Measurements from ENCODE around the gene BEST4. TPM values are rescaled to one million over a fixed set of nuclear protein-coding genes. Genes with fewer than 3 reads are reported as not detected.
"Not testable (repeated sequence)": the region's sequence is repeated elsewhere in the genome, so short reads cannot be mapped to it uniquely, and the experiment has no call there.

Gene BEST4
- total RNA-seq, 6 experiments from 2014 or later: 0.09 to 0.23 (median 0.12) TPM

GRCh38 chr1:44739307-44740178 lies 48.4 kb downstream of the BEST4 start, which contains the start of gene KIF2C:
Gene KIF2C, plus strand, starts transcription at chr1:44739837. Its CDS starts 96 bp downstream, at chr1:44739933.
- Mint-ChIP-seq H3K36me3 (ENCODE audit: low read depth) (peaks cover 20% of the 10 kb centered on the region; the same call in 1 of the 2 replicates), H3K9me3 (no peaks in the 10 kb centered on the region), H3K27me3 (ENCODE audit: insufficient read depth) (no peaks in the 10 kb centered on the region; the same call in 1 of the 2 replicates), H3K27ac (peak within 1 kb of the TSS; percentile 92), H3K4me1 (ENCODE audit: low read depth) (peaks cover 32% of the 10 kb centered on the region), H3K4me3 (peak within 1 kb of the TSS; percentile 98)
- DNase-seq: peak; percentile 96
- peak; percentile 26; the same call in 1 of the 2 replicates for TF ChIP-seq CTCF (IDR thresholded peaks at IDR 0.05)

GRCh38 chr1:44738953-44739306 lies 49.0 kb downstream of the BEST4 start:
- peaks cover 33% of the 10 kb centered on the region for H3K4me1 Mint-ChIP-seq (ENCODE audit: low read depth)
- not testable (repeated sequence) for H3K9me3 Mint-ChIP-seq; H3K27me3 Mint-ChIP-seq (ENCODE audit: insufficient read depth); DNase-seq
- peak overlapping the region; percentile 92 for H3K27ac Mint-ChIP-seq
- H3K36me3 Mint-ChIP-seq (ENCODE audit: low read depth): peaks cover 15% of the 10 kb centered on the region; the same call in 1 of the 2 replicates
- peak overlapping the region; percentile 98 for H3K4me3 Mint-ChIP-seq

- Mint-ChIP-seq H3K27ac (no peak overlapping the region), H3K9me3 (no peaks in the 10 kb centered on the region), H3K27me3 (ENCODE audit: insufficient read depth) (no peaks in the 10 kb centered on the region), H3K4me1 (ENCODE audit: low read depth) (peaks cover 39% of the 10 kb centered on the region), H3K36me3 (ENCODE audit: low read depth) (peaks cover 9% of the 10 kb centered on the region; the same call in 1 of the 2 replicates), H3K4me3 (no peak overlapping the region)
- no peak for TF ChIP-seq CTCF (IDR thresholded peaks at IDR 0.05)
- DNase-seq: no peak
These were observed 52.0 kb downstream of the BEST4 start for GRCh38 chr1:44735992-44736391.

DNA sequence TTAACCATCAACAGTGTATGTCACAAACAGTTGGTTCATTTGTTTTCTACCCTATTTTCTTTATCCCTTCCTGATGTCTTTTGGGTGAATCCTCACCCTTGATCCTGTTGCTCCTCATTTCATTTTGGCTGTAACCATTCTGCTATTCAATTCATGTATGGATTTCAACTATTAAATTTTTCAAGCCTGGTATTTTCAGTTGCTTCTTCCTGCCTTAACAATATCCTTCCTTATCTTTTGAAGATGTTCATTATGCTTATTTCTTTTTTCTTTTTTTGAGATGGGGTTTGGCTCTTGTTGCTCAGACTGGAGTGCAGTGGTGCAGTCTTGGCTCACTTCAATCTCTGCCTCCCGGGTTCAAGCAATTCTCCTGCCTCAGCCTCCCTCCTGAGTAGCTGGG lies 54.2 kb downstream of the BEST4 start:
- no peak for DNase-seq
- peaks cover 34% of the 10 kb centered on the region for H3K4me1 Mint-ChIP-seq (ENCODE audit: low read depth)
- H3K27ac Mint-ChIP-seq: no peak overlapping the region; the same call in 1 of the 2 replicates

More for the DNA sequence above, 54.2 kb downstream of the BEST4 start:
- Mint-ChIP-seq H3K9me3 (0 out of 2 replicates have a peak, but pooled peaks cover 3% of the 10 kb centered on the region), H3K36me3 (ENCODE audit: low read depth) (no peaks in the 10 kb centered on the region), H3K4me3 (0 out of 2 replicates have a peak overlapping the region, but pooled peaks have one; percentile 16), H3K27me3 (ENCODE audit: insufficient read depth) (peaks cover 4% of the 10 kb centered on the region; the same call in 1 of the 2 replicates)
- no peak for TF ChIP-seq CTCF (IDR thresholded peaks at IDR 0.05)

Other genes starting within 250 kb of the BEST4 start
- 1 to 10 TPM; 3.2 to 5.0 (median 4.4) TPM for gene TMEM53, start 113.7 kb downstream of the BEST4 start, total RNA-seq (2021; fragmentation: NEBNext Ultra II Directional; extraction: Animal tissue kit (Norgen Biotek cat#: 25700))
- gene ARMH1, start 113.5 kb downstream of the BEST4 start, total RNA-seq (2021; fragmentation: NEBNext Ultra II Directional; extraction: Animal tissue kit (Norgen Biotek cat#: 25700)): under 1 TPM in 4 of 6 experiments, not detected in 2; 0.14 to 0.41 (median 0.32) TPM
- not detected for gene RNU5D-1, start 57.0 kb downstream of the BEST4 start, total RNA-seq (2021; fragmentation: NEBNext Ultra II Directional; extraction: Animal tissue kit (Norgen Biotek cat#: 25700))
- gene KIF2C, start 48.3 kb downstream of the BEST4 start, total RNA-seq (2021; fragmentation: NEBNext Ultra II Directional; extraction: Animal tissue kit (Norgen Biotek cat#: 25700)): 10 to 100 TPM; 15.6 to 48.5 (median 43.3) TPM
- 1,000 to 10,000 TPM; 1,518 to 1,745 (median 1,633) TPM for gene RPS8, start 12.6 kb downstream of the BEST4 start, total RNA-seq (2021; fragmentation: NEBNext Ultra II Directional; extraction: Animal tissue kit (Norgen Biotek cat#: 25700))
- gene PLK3, start 12.2 kb upstream of the BEST4 start, total RNA-seq (2021; fragmentation: NEBNext Ultra II Directional; extraction: Animal tissue kit (Norgen Biotek cat#: 25700)): 10 to 100 TPM; 37.1 to 44.6 (median 39.2) TPM
- under 1 TPM in 1 of 6 experiments, not detected in 5; 0.46 TPM for gene DYNLT4, start 19.2 kb upstream of the BEST4 start, total RNA-seq (2021; fragmentation: NEBNext Ultra II Directional; extraction: Animal tissue kit (Norgen Biotek cat#: 25700))
- gene BTBD19, start 20.4 kb upstream of the BEST4 start, total RNA-seq (2021; fragmentation: NEBNext Ultra II Directional; extraction: Animal tissue kit (Norgen Biotek cat#: 25700)): 10 to 100 TPM; 12.2 to 21.4 (median 13.9) TPM
- gene PTCH2, start 55.1 kb upstream of the BEST4 start, total RNA-seq (2021; fragmentation: NEBNext Ultra II Directional; extraction: Animal tissue kit (Norgen Biotek cat#: 25700)): under 1 TPM; 0.37 to 0.81 (median 0.61) TPM
- 10 to 100 TPM; 39.2 to 45.5 (median 44.1) TPM for gene EIF2B3, start 198.4 kb upstream of the BEST4 start, total RNA-seq (2021; fragmentation: NEBNext Ultra II Directional; extraction: Animal tissue kit (Norgen Biotek cat#: 25700))
- gene HECTD3, start 223.2 kb upstream of the BEST4 start, total RNA-seq (2021; fragmentation: NEBNext Ultra II Directional; extraction: Animal tissue kit (Norgen Biotek cat#: 25700)): 10 to 100 TPM; 27.8 to 33.3 (median 31.5) TPM
- gene UROD, start 224.1 kb upstream of the BEST4 start, total RNA-seq (2021; fragmentation: NEBNext Ultra II Directional; extraction: Animal tissue kit (Norgen Biotek cat#: 25700)): 100 to 1,000 TPM; 121 to 137 (median 128) TPM